Measurements from ENCODE around the gene SWT1.

- no peak for TF ChIP-seq TAF1 (IDR thresholded peaks at IDR 0.05; ENCODE audit: low read depth, low read length)
- no peak for TF ChIP-seq POLR2AphosphoS5 (IDR thresholded peaks at IDR 0.05; ENCODE audit: low read depth, low read length)
- no peak for TF ChIP-seq POLR2A (IDR thresholded peaks at IDR 0.05; ENCODE audit: low read depth, low read length)
These were observed 100.9 kb downstream of the SWT1 start for GRCh38 chr1:185257950-185258208.

Data from GM12891 (cell line).